Measurements from ENCODE around the gene CHST11. TPM values are rescaled to one million over a fixed set of nuclear protein-coding genes. Genes with fewer than 3 reads are reported as not detected.

The CHST11 gene
- total RNA-seq, 3 donors from 2014 or later: 12.5 to 16.4 (median 15.5) TPM

DNA sequence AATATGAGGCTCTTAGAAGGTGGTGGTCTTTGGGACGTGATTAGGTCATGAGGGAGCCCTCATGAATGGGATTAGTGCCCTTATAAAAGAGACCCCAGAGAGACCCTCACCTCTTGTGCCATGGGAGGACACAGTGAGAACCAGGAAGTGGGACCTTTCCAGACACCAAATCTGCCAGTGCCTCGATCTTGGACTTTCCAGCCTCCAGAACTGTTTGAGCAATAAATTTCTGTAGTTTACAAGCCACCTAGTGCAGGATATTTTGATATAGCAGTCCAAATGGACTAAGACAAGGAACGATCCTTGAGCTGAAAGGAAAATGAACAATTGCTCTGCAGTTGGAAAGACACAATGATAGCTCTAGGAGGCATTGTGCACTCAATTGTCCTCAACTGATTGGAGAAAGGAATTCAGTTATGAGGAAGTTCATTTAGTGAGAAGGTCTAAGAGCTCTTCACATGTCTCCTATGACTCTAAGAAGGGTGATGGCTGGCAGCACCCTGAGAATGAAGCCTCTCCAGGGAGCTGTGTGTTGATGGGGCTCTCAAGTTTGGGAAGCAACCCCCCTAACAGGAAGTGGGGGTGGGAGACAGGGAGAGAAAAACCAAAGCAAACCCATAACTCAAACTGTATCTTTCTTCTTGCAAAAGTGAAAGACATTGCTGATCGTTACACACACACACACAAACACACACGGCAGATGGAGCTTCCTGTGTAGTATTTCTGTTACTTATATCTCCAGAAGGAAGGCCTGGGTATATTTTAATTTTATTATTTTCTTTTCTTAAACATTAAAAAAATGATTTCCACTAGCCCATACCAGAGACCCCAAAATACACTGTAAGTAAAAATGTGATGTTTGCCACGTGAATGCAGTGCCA is 21.0 kb downstream of the CHST11 start:
- no peak overlapping the region for H3K4me3 ChIP-seq
- H3K36me3 ChIP-seq: no peaks in the 10 kb centered on the region
- no peak overlapping the region for H3K27ac ChIP-seq
- TF ChIP-seq POLR2A (IDR thresholded peaks at IDR 0.05) (no peak), POLR2AphosphoS5 (IDR thresholded peaks at IDR 0.05) (no peak)
- TF ChIP-seq, protein P1, sequence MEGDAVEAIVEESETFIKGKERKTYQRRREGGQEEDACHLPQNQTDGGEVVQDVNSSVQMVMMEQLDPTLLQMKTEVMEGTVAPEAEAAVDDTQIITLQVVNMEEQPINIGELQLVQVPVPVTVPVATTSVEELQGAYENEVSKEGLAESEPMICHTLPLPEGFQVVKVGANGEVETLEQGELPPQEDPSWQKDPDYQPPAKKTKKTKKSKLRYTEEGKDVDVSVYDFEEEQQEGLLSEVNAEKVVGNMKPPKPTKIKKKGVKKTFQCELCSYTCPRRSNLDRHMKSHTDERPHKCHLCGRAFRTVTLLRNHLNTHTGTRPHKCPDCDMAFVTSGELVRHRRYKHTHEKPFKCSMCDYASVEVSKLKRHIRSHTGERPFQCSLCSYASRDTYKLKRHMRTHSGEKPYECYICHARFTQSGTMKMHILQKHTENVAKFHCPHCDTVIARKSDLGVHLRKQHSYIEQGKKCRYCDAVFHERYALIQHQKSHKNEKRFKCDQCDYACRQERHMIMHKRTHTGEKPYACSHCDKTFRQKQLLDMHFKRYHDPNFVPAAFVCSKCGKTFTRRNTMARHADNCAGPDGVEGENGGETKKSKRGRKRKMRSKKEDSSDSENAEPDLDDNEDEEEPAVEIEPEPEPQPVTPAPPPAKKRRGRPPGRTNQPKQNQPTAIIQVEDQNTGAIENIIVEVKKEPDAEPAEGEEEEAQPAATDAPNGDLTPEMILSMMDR (IDR thresholded peaks at IDR 0.05): no peak
- H3K27me3 ChIP-seq: no peaks in the 10 kb centered on the region
- no peaks in the 10 kb centered on the region for H3K9me3 ChIP-seq
- no peak for DNase-seq (ENCODE audit: low spot score in 2 of 2)
- intact Hi-C loops (cut with DNase I; ENCODE audit: low total_unique reads): no loop called here
- H3K4me1 ChIP-seq: no peaks in the 10 kb centered on the region

DNA sequence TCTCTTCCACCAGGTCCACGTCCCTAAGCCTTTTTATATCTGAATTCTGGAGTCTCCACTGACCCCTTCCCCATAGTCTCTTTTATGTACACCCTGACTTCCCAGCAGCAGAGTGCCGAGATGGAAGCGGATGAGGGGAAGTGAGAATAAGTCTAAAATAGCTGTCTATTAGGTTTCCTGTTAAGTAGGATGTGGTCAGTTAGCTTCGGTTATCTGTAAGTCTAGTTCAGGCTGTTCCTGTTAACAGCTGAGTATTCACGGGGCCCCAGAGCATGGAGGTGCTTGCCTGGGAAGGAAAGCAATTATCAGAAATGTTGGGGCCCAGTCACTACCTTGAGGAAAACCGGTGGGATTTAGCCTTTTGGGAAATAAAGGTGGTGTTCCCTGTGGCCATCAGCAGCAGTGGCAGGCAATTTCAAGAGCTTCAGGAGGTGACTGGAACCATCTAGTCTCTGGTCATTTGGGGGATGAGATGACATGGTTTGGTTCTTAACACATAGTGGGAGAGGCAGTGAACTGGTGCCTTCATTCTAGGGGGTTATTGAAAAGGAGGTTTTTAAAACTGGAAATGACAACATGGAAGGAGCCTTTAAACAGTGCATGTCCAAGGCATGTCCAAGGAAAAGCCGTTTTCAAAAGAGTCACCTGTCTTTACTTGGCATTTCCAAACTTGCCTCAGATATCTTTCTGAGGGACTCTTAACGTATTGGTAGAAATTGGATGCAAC is 21.8 kb downstream of the CHST11 start:
- Histone ChIP-seq H3K4me1 (no peaks in the 10 kb centered on the region), H3K9me3 (no peaks in the 10 kb centered on the region), H3K27me3 (no peaks in the 10 kb centered on the region), H3K36me3 (no peaks in the 10 kb centered on the region), H3K4me3 (no peak overlapping the region), H3K27ac (no peak overlapping the region)
- intact Hi-C loops (cut with DNase I; ENCODE audit: low total_unique reads): no loop called here
- TF ChIP-seq POLR2AphosphoS5 (IDR thresholded peaks at IDR 0.05) (no peak), POLR2A (IDR thresholded peaks at IDR 0.05) (no peak)
- TF ChIP-seq, protein P1 (IDR thresholded peaks at IDR 0.05): no peak
- no peak for DNase-seq (ENCODE audit: low spot score in 2 of 2)

DNA sequence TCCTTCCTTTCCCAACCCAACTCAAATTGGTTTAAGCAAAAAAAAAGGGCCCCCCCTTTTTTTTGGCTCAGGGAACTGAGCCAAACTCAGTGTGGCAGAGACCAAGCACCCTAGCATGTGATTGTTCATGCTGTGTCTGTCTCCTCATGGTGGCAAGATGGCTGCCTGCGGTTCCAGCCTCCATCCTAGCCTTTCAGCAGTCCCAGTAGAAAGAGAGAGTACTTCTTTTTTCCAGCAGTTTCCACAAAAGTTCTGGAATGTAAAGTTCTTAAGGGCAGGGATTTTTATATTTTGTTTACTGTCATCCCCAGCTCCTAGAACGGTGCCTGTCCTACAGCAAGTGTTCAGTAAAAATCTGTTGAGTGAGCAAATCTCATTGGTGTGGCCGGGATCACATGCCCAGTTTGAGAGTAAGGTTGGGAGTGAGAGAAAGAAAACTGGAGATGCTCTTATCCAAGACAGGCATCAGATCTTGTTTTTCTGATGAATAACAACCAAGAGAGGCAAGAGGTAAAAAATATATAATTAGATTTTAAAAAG is 22.4 kb downstream of the CHST11 start:
- no peak for DNase-seq (ENCODE audit: low spot score in 2 of 2)
- intact Hi-C loops (cut with DNase I; ENCODE audit: low total_unique reads): no loop called here
- Histone ChIP-seq H3K27me3 (no peaks in the 10 kb centered on the region), H3K4me1 (no peaks in the 10 kb centered on the region), H3K9me3 (no peaks in the 10 kb centered on the region), H3K4me3 (no peak overlapping the region), H3K36me3 (no peaks in the 10 kb centered on the region), H3K27ac (no peak overlapping the region)
- TF ChIP-seq, protein P1 (IDR thresholded peaks at IDR 0.05): no peak
- TF ChIP-seq POLR2AphosphoS5 (IDR thresholded peaks at IDR 0.05) (no peak), POLR2A (IDR thresholded peaks at IDR 0.05) (no peak)

DNA sequence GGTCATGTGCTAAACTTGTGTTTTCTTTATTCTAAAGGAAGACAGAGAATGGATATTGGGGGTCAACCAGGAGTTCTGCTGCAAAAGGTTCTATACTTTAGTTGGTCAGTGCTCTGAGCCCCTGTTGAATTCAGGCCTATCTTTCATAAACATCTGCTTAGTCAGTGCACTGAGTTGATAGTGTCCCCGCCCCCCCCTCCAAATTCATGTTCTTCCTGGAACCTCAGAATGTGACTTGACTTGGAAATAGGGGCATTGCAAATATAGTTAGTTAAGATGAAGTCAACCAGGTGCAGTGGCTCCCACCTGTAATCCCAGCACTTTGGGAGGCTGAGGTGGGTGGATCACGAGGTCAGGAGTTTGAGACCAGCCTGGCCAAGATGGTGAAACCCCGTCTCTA is 23.3 kb downstream of the CHST11 start:
- Histone ChIP-seq H3K4me1 (no peaks in the 10 kb centered on the region), H3K27me3 (no peaks in the 10 kb centered on the region), H3K27ac (no peak overlapping the region), H3K9me3 (no peaks in the 10 kb centered on the region), H3K4me3 (no peak overlapping the region), H3K36me3 (no peaks in the 10 kb centered on the region)
- intact Hi-C loops (cut with DNase I; ENCODE audit: low total_unique reads): no loop called here
- DNase-seq (ENCODE audit: low spot score in 2 of 2): no peak
- TF ChIP-seq POLR2A (IDR thresholded peaks at IDR 0.05) (no peak), POLR2AphosphoS5 (IDR thresholded peaks at IDR 0.05) (no peak)
- TF ChIP-seq, protein P1 (IDR thresholded peaks at IDR 0.05): no peak

All from breast epithelium (tissue), 4 donors.